Measurements from ENCODE around the gene KIF2C. TPM values are rescaled to one million over a fixed set of nuclear protein-coding genes. Genes with fewer than 3 reads are reported as not detected.

The KIF2C gene
- total and polyA plus RNA-seq, 9 of the 15 experiments (the other 6 are each of a cell fraction or from before 2014, with no cell fraction given): 84.9 to 226 (median 169) TPM

DNA sequence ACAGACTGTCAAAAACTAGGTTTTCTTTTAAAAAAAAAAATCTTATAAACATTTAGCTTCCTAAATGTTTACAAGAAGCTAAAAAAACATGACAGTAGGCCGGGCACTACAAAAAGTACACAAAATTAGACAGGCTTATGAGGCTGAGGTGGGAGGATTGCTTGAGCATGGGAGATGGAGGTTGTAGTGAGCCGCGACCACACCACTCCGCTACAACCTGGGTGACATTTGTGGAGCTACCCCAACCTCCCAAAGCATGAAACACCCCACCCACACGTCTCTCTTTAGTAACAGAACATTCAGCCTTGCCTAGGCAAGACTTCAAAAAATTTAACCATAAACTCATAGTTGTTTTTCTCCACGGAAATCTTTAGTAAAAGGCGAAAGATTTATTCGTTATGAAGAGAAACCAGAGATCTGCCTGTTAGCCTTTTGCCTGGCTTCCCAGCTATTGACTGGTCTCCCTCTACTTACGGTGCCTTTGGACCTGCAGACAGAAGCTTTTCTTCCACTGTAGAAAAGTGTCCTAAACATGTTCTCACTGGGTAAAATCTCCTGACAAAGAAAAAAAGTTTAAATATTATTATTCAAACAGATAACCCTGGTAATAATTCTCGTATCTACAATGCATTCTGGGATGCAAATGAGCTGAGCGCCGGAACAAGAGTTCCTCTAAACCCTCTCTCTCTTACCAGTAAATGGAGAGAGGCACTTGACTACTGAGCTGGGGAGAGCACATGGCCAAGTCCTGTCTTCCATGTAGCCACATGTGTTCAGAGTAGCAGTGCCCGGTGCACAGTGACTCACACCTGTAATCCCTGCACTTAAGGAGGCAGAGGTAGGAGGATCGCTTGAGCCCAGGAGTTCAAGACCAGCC, 17.9 kb upstream of the KIF2C start (continued):
- TF ChIP-seq, protein P1, sequence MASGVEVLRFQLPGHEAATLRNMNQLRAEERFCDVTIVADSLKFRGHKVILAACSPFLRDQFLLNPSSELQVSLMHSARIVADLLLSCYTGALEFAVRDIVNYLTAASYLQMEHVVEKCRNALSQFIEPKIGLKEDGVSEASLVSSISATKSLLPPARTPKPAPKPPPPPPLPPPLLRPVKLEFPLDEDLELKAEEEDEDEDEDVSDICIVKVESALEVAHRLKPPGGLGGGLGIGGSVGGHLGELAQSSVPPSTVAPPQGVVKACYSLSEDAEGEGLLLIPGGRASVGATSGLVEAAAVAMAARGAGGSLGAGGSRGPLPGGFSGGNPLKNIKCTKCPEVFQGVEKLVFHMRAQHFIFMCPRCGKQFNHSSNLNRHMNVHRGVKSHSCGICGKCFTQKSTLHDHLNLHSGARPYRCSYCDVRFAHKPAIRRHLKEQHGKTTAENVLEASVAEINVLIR (CRISPR knock-in tag; IDR thresholded peaks at IDR 0.05): peak; percentile 72
- TF ChIP-seq, protein P2, sequence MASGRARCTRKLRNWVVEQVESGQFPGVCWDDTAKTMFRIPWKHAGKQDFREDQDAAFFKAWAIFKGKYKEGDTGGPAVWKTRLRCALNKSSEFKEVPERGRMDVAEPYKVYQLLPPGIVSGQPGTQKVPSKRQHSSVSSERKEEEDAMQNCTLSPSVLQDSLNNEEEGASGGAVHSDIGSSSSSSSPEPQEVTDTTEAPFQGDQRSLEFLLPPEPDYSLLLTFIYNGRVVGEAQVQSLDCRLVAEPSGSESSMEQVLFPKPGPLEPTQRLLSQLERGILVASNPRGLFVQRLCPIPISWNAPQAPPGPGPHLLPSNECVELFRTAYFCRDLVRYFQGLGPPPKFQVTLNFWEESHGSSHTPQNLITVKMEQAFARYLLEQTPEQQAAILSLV (tag; IDR thresholded peaks at IDR 0.05): peak; percentile 64; the same call in 1 of the 2 replicates
- TF ChIP-seq U2AF1 (optimal IDR thresholded peaks at IDR 0.05; ENCODE audit: low read depth, low read length) (peak; percentile 96), NR2C2 (CRISPR knock-in tag; IDR thresholded peaks at IDR 0.05) (peak; percentile 89), NR2C2 (tag; IDR thresholded peaks at IDR 0.05) (peak; percentile 82), TCF7L2 (IDR thresholded peaks at IDR 0.05; ENCODE audit: low read depth, low read length) (no peak; the same call in 1 of the 2 replicates), SLC30A9 (CRISPR knock-in tag; IDR thresholded peaks at IDR 0.05) (peak; percentile 84; the same call in 1 of the 2 replicates), FOS (IDR thresholded peaks at IDR 0.05; ENCODE audit: extremely low read depth, insufficient read length) (no peak), EZH2 (IDR thresholded peaks at IDR 0.05; ENCODE audit: borderline replicate concordance, low read depth, low read length) (peak; percentile 96), FOXM1 (IDR thresholded peaks at IDR 0.05; ENCODE audit: low read depth) (peak; percentile 53), FOXM1 (CRISPR knock-in tag; IDR thresholded peaks at IDR 0.05; ENCODE audit: low read depth) (peak; percentile 99), MTA1 (IDR thresholded peaks at IDR 0.05; ENCODE audit: borderline replicate concordance) (peak; percentile 67), ZNF174 (CRISPR knock-in tag; IDR thresholded peaks at IDR 0.05) (peak; percentile 96), MCM7 (IDR thresholded peaks at IDR 0.05) (peak; percentile 24 to 63; a peak in 1 of 4 replicates), ZNF707 (CRISPR knock-in tag; conservative IDR thresholded peaks at IDR 0.05) (0 out of 2 replicates have a peak, but pooled peaks have one; percentile 3), MTA2 (IDR thresholded peaks at IDR 0.05; ENCODE audit: low read depth) (no peak; the same call in 1 of the 2 replicates), FUS (optimal IDR thresholded peaks at IDR 0.05; ENCODE audit: low read depth, low read length) (peak; percentile 88), ZBED1 (IDR thresholded peaks at IDR 0.05) (peak; percentile 100), ZNF384 (IDR thresholded peaks at IDR 0.05; ENCODE audit: low read depth, low read length) (peak; percentile 94), TBL1XR1 (IDR thresholded peaks at IDR 0.05; ENCODE audit: low read length in 2 of 2) (peak; percentile 96 to 98), TBP (optimal IDR thresholded peaks at IDR 0.05; ENCODE audit: low read depth, low read length) (no peak), ZNF695 (CRISPR knock-in tag; IDR thresholded peaks at IDR 0.05) (peak; percentile 98)
- TF ChIP-seq, protein P3, sequence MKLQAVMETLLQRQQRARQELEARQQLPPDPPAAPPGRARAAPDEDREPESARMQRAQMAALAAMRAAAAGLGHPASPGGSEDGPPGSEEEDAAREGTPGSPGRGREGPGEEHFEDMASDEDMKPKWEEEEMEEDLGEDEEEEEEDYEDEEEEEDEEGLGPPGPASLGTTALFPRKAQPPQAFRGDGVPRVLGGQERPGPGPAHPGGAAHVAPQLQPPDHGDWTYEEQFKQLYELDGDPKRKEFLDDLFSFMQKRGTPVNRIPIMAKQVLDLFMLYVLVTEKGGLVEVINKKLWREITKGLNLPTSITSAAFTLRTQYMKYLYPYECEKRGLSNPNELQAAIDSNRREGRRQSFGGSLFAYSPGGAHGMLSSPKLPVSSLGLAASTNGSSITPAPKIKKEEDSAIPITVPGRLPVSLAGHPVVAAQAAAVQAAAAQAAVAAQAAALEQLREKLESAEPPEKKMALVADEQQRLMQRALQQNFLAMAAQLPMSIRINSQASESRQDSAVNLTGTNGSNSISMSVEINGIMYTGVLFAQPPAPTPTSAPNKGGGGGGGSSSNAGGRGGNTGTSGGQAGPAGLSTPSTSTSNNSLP (IDR thresholded peaks at IDR 0.05; ENCODE audit: borderline replicate concordance, low read depth, low read length): 0 out of 2 replicates have a peak, but pooled peaks have one; percentile 59
- TF ChIP-seq, protein P4, sequence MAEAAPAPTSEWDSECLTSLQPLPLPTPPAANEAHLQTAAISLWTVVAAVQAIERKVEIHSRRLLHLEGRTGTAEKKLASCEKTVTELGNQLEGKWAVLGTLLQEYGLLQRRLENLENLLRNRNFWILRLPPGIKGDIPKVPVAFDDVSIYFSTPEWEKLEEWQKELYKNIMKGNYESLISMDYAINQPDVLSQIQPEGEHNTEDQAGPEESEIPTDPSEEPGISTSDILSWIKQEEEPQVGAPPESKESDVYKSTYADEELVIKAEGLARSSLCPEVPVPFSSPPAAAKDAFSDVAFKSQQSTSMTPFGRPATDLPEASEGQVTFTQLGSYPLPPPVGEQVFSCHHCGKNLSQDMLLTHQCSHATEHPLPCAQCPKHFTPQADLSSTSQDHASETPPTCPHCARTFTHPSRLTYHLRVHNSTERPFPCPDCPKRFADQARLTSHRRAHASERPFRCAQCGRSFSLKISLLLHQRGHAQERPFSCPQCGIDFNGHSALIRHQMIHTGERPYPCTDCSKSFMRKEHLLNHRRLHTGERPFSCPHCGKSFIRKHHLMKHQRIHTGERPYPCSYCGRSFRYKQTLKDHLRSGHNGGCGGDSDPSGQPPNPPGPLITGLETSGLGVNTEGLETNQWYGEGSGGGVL (CRISPR knock-in tag; IDR thresholded peaks at IDR 0.05): peak; percentile 79

All from K562 (cell line).